ENCODE measurements around the gene ERN1. TPM values are rescaled to one million over a fixed set of nuclear protein-coding genes. Genes with fewer than 3 reads are reported as not detected.

Gene ERN1
- total and polyA plus RNA-seq, 10 donors = 3.1 to 65.4 (median 44.1) TPM

DNA sequence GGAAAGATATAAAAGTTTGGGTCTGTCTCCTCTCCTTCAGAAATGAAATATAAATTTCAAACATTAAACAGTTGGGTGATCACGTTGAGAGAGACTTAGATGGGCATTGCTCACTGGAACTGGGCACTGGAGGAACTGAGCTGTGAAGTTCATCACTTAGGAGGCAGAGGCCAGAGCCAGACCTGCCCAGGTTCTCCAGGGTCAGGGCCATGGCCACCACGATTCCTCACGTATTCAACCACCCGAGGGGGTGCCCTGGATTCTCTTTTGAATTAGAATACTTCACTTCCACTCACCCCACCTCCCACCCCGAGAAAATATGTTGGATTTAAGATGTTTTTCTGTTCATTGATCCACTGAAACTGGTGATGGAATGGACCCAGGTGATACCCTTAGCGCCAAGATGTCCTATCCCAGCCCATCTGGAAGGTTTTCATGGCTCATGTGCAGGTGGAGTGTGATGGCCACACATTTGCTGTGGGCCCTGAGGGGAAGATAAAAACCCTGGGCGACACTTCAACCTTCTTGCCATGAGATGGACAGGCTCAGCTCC, 125.7 kb downstream of the ERN1 start:
- Histone ChIP-seq H3K4me3 (peak overlapping the region in 5 of 8 donors; percentile 36 to 66 (median 48)), H3K9me3 (no peaks in the 10 kb centered on the region), H3K27ac (peak overlapping the region in 7 of 8 donors; percentile 20 to 89 (median 83)), H3K4me1 (peaks cover 26 to 100% (median 74%) of the 10 kb centered on the region in 6 donors), H3K27me3 (replicated peaks in 1 of 7) (peaks cover 0 to 3% (median 0%) of the 10 kb centered on the region in 7 donors), H3K36me3 (peaks cover 0 to 71% (median 36%) of the 10 kb centered on the region in 6 donors)
- no peak for TF ChIP-seq POLR2A (IDR thresholded peaks at IDR 0.05)
- TF ChIP-seq, protein P1, sequence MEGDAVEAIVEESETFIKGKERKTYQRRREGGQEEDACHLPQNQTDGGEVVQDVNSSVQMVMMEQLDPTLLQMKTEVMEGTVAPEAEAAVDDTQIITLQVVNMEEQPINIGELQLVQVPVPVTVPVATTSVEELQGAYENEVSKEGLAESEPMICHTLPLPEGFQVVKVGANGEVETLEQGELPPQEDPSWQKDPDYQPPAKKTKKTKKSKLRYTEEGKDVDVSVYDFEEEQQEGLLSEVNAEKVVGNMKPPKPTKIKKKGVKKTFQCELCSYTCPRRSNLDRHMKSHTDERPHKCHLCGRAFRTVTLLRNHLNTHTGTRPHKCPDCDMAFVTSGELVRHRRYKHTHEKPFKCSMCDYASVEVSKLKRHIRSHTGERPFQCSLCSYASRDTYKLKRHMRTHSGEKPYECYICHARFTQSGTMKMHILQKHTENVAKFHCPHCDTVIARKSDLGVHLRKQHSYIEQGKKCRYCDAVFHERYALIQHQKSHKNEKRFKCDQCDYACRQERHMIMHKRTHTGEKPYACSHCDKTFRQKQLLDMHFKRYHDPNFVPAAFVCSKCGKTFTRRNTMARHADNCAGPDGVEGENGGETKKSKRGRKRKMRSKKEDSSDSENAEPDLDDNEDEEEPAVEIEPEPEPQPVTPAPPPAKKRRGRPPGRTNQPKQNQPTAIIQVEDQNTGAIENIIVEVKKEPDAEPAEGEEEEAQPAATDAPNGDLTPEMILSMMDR (IDR thresholded peaks at IDR 0.05 in 8 of 11, conservative IDR thresholded peaks at IDR 0.05 in 3 of 11) = no peak
- peak; percentile 34 for DNase-seq
- WGBS, 5 donors = 81 to 87% (median 83%) methylated on average over 7 of the region's 7 CpGs
- intact Hi-C loops (cut with DNase I; ENCODE audit: low total_unique reads) = no loop called here

- TF ChIP-seq POLR2AphosphoS5 (IDR thresholded peaks at IDR 0.05) = peak in 2 of 3 donors; percentile 4 to 42
- TF ChIP-seq, protein P1 (IDR thresholded peaks at IDR 0.05 in 8 of 11, conservative IDR thresholded peaks at IDR 0.05 in 3 of 11) = no peak
- H3K27ac ChIP-seq = peak overlapping the region in 7 of 8 donors; percentile 15 to 89 (median 83)
- no peaks in the 10 kb centered on the region for H3K9me3 ChIP-seq
- intact Hi-C loops (cut with DNase I; ENCODE audit: low total_unique reads) = no loop called here
- DNase-seq = peak; percentile 66
- peaks cover 0 to 10% (median 0%) of the 10 kb centered on the region in 7 donors for H3K27me3 ChIP-seq (replicated peaks in 1 of 7)
- peak overlapping the region in 2 of 8 donors; percentile 48 to 66 for H3K4me3 ChIP-seq
- H3K4me1 ChIP-seq = peaks cover 19 to 100% (median 73%) of the 10 kb centered on the region in 6 donors
- WGBS, 5 donors = 60 to 80% (median 78%) methylated on average over 9 to 13 of the region's 13 CpGs
- H3K36me3 ChIP-seq = peaks cover 0 to 70% (median 36%) of the 10 kb centered on the region in 6 donors
Measured at GRCh38 chr17:64003526-64004121, 126.3 kb downstream of the ERN1 start.

GRCh38 chr17:64002658-64003525, 127.1 kb downstream of the ERN1 start:
- H3K27ac ChIP-seq = peak overlapping the region; percentile 64 to 89 (median 79)
- TF ChIP-seq, protein P1 (IDR thresholded peaks at IDR 0.05 in 8 of 11, conservative IDR thresholded peaks at IDR 0.05 in 3 of 11) = no peak
- TF ChIP-seq POLR2AphosphoS5 (IDR thresholded peaks at IDR 0.05) = peak in 2 of 3 donors; percentile 8 to 25
- H3K9me3 ChIP-seq = no peaks in the 10 kb centered on the region
- H3K36me3 ChIP-seq = peaks cover 0 to 63% (median 36%) of the 10 kb centered on the region in 6 donors
- DNase-seq = peak; percentile 77
- H3K4me1 ChIP-seq = peaks cover 13 to 100% (median 71%) of the 10 kb centered on the region in 6 donors
- peak overlapping the region in 1 of 8 donors; percentile 66 for H3K4me3 ChIP-seq
- WGBS, 5 donors = 76 to 93% (median 87%) methylated on average over 10 to 22 of the region's 22 CpGs
- peaks cover 0 to 17% (median 0%) of the 10 kb centered on the region in 7 donors for H3K27me3 ChIP-seq (replicated peaks in 1 of 7)
- intact Hi-C loops (cut with DNase I; ENCODE audit: low total_unique reads) = no loop called here
